Mucosa of descending colon (tissue), 3 donors: ENCODE results near the gene SIK3. TPM values are rescaled to one million over a fixed set of nuclear protein-coding genes. Genes with fewer than 3 reads are reported as not detected.

Experiments
- ATAC-seq: fragments of 200-7000 bp; cut with Tn5 transposase; one replicate; pipeline ENCODE4 v1.9.1; 2020; ENCODE audit warnings: mild to moderate bottlenecking, moderate library complexity
- DNase-seq, 3 donors: peaks; one replicate each; pipeline ENCODE4 v3.0.0-alpha.2; 2020
- H3K36me3 ChIP-seq: fragments of 200-600 bp; one replicate; pipeline ENCODE4 v1.8.0; 2021; ENCODE audit warnings: low read depth, mild to moderate bottlenecking
- H3K4me1 ChIP-seq: fragments of 200-600 bp; one replicate; pipeline ENCODE4 v1.8.0; 2021; ENCODE audit warnings: low read depth, mild to moderate bottlenecking
- H3K4me3 ChIP-seq: fragments of 200-600 bp; one replicate; pipeline ENCODE4 v1.8.0; 2021; ENCODE audit warnings: mild to moderate bottlenecking
- H3K9me3 ChIP-seq: fragments of 200-600 bp; one replicate; pipeline ENCODE4 v1.8.0; 2021; ENCODE audit warnings: mild to moderate bottlenecking
- intact Hi-C, 2 donors: fragments of 100-400 bp; cut with DNase I in 1 of 2; cut with micrococcal nuclease in 1 of 2; formaldehyde crosslinking; loops; one replicate each; pipeline versions ENCODE4 v1.11.0 to v1.11.1; 2022; cut with DNase I, micrococcal nuclease
- total RNA-seq, 3 donors: library from RNA; stranded (reverse); fragmentation: NEBNext Ultra II Directional in 2 of 3; extraction: Animal tissue kit (Norgen Biotek cat#: 25700) in 2 of 3; gene quantifications; one replicate each; pipeline versions ENCODE4 v1.2.1 to v1.2.4, GENCODE V29; 2021 to 2023
- TF ChIP-seq, protein P1 (sequence below): fragments of 200-600 bp; IDR thresholded peaks from one replicate; pipeline ENCODE4 v1.8.0; 2022; ENCODE audit warnings: antibody characterized with exemption, mild to moderate bottlenecking
- donor health status: DM: no; HTN: no; CAD: no; lungs with moderate emphysema.
- donor health status: DM: no; HTN: no; CAD: no.
- donor health status: DM: no; HTN: yes; CAD: no.

SIK3 gene
- total RNA-seq, 3 donors from 2014 or later = 28.1 to 55.6 (median 41.8) TPM

DNA sequence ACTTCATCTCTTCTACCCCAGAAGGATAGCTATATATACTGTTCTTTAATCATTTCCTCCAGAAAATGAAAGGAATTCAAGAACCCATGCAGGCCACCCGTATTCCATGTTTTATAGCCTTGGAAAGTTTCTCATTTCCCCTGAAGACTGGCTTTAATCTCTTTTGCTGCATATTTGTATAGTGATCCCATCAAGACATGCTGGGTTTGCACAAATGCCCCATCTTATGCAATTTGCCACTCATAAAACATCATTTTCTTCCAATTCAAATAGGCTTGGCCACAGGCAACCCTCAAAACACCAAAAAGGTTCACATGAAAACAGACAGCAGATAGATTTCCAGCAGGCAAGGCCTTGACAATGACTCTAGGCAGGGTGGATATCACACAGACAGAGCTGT, 232.5 kb downstream of the SIK3 start:
- TF ChIP-seq, protein P1, sequence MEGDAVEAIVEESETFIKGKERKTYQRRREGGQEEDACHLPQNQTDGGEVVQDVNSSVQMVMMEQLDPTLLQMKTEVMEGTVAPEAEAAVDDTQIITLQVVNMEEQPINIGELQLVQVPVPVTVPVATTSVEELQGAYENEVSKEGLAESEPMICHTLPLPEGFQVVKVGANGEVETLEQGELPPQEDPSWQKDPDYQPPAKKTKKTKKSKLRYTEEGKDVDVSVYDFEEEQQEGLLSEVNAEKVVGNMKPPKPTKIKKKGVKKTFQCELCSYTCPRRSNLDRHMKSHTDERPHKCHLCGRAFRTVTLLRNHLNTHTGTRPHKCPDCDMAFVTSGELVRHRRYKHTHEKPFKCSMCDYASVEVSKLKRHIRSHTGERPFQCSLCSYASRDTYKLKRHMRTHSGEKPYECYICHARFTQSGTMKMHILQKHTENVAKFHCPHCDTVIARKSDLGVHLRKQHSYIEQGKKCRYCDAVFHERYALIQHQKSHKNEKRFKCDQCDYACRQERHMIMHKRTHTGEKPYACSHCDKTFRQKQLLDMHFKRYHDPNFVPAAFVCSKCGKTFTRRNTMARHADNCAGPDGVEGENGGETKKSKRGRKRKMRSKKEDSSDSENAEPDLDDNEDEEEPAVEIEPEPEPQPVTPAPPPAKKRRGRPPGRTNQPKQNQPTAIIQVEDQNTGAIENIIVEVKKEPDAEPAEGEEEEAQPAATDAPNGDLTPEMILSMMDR = no peak
- ATAC-seq (no peak), DNase-seq (no peak)
- no peaks in the 10 kb centered on the region for H3K36me3 ChIP-seq
- H3K4me1 ChIP-seq = no peaks in the 10 kb centered on the region
- intact Hi-C loops = no loop called here
- no peaks in the 10 kb centered on the region for H3K9me3 ChIP-seq
- no peak overlapping the region for H3K4me3 ChIP-seq

DNA sequence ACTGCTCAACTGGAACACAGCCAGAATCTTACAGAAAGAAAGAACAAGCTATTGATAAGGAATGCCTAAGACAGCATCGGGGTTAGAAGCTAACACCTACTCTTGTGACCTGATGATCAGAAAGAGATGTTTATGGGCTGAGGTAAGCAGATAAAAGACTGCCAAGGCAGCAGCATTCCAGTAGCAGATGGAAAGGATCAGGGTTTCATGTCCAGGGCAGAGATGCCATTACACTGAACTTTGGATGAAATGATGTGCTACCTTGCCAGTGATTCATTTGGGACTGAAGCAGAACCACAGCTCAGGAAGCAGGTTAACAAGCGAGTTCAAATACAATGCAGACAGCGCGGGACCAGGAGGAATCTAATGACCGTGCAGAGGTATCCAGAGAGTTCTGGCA, 233.7 kb downstream of the SIK3 start:
- H3K4me1 ChIP-seq = no peaks in the 10 kb centered on the region
- ATAC-seq = no peak

DNA sequence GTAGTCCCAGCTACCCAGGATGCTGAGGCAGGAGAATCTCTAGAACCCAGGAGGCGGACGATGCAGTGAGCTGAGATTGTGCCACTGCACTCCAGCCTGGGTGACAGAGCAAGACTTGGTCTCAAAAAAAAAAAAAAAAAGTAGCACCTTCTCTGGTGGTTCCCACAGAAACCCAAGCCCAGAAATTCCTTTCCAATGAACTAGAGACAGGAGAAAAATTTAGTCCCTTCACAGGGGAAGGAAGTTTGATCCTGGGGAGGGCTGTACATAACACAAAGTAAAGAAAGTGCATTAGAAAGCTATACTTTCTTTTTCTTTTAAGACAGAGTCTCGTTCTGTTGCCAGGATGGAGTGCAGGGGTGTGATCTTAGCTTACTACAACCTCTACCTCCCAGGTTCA, 235.3 kb downstream of the SIK3 start:
- TF ChIP-seq, protein P1 = no peak
- ATAC-seq (no peak), DNase-seq (no peak)
- intact Hi-C loops = no loop called here
- Histone ChIP-seq H3K9me3 (no peaks in the 10 kb centered on the region), H3K36me3 (no peaks in the 10 kb centered on the region), H3K4me1 (no peaks in the 10 kb centered on the region), H3K4me3 (no peak overlapping the region)

More for the DNA sequence above, 233.7 kb downstream of the SIK3 start:
- no peak for DNase-seq
- TF ChIP-seq, protein P1 = no peak
- intact Hi-C loops = no loop called here
- no peaks in the 10 kb centered on the region for H3K9me3 ChIP-seq
- no peaks in the 10 kb centered on the region for H3K36me3 ChIP-seq
- no peak overlapping the region for H3K4me3 ChIP-seq

DNA sequence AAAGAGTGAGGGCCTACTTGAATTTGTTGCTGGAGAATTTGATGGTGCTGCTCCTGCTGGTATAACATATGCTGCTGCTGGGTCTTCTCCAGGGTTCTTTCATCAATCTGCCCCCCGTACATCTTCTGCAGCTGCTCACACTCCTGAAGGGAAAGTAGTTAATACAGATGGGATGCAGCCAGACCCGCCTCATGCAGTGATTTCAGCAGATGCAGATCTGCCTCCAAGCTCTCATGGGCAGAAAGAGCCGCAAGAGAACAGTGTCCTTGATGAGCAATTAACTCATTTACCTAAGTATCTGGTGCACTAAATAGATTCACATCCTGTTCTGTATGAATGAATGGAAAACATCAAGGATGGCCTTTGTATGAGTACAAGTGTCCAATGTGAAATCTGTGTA, 236.0 kb downstream of the SIK3 start:
- intact Hi-C loops = no loop called here
- no peaks in the 10 kb centered on the region for H3K9me3 ChIP-seq
- H3K4me1 ChIP-seq = no peaks in the 10 kb centered on the region
- no peaks in the 10 kb centered on the region for H3K36me3 ChIP-seq
- no peak overlapping the region for H3K4me3 ChIP-seq
- DNase-seq = no peak
- TF ChIP-seq, protein P1 = no peak
- ATAC-seq = no peak

DNA sequence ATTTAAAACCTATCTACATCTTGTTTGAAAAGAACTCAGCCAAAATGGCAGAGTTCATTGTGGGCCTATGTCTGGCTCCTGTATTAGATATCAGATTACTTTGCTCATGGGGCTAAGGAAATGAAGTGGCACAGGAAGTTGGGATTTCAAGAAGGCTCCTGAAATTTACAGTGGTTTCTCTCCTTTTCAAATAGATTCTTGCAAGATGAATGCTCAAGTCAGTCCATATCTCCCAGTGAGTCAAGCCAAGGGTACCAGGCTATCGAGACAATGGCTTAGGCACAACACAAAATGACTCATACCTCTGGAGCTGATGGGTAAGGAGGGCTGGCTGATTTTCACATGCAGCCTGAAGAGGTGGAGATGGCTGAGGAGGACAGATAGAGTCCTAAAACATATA, 236.7 kb downstream of the SIK3 start:
- Histone ChIP-seq H3K4me3 (no peak overlapping the region), H3K36me3 (no peaks in the 10 kb centered on the region), H3K4me1 (no peaks in the 10 kb centered on the region), H3K9me3 (no peaks in the 10 kb centered on the region)
- ATAC-seq (no peak), DNase-seq (no peak)
- intact Hi-C loops = no loop called here
- TF ChIP-seq, protein P1 = no peak

DNA sequence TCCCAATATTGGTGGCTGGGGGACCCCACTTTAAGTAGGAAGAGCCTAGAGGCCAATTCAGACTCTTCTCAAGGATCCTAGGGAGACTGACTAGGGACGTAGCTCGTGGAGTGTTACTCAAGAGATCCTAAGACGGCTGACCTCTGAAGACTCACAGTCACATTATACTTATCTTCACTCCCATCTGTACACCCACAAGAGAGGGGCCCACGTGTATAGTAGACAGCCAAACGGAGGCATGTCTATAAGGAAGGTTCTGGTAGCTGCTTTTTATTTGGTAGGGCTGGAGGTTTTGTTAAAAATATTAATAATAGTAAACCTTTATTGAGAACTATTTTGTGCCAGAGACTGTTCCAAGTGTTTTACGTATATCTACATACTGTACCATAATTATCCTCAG, 237.9 kb downstream of the SIK3 start:
- Histone ChIP-seq H3K9me3 (no peaks in the 10 kb centered on the region), H3K4me1 (no peaks in the 10 kb centered on the region), H3K4me3 (no peak overlapping the region), H3K36me3 (no peaks in the 10 kb centered on the region)
- TF ChIP-seq, protein P1 = no peak
- DNase-seq = no peak
- ATAC-seq = no peak
- intact Hi-C loops = no loop called here
